ENCODE data around the gene OR5K1.

Gene OR5K1
- 0 to 1.4 (median 0) reads per million in 17 experiments for total RNA-seq

DNA sequence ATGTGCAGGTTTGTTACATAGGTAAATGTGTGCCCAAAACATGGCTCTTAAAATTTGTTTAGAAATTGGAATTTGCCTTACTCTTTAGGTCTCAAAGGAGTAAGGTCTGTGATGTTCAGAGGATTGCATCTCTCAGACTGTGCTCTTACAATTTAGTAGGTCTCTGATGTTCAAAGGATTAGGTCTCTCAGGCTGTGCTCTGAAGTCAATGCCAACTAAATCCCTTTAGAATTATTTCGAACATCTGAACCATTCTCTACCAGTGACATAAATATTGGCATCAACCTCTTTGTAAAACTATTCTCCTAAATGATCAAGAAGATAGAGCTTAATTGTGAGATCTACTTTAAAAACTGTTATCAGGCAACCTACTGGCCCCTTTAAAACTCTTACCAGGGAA lies at the start of gene OR5K1:
Gene OR5K1, plus strand, starts transcription at position 301 of the 400 bp plus-strand sequence. CDS start 6,376 bp downstream, outside the sequence.
- DNase-seq, result no peak

DNA sequence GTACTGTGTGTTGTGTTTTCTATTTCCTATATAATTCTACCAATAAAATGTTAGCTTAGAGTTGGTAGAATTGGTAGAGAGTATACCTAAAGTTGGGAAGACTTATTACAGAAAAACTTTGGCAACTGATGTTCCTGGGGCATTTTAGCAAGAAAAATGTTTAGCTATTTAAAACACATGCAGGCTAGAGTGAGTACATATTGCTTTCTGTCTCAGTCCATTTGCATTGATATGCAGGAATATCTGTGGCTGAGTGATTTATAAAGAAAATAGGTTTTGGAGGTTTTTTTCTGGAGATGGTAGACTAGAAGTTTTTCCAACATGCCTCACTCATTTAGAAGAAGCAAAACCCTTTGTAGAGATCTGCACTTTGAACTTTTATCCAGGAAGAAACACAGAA lies 30.4 kb upstream of the OR5K1 start:
- no peak for DNase-seq

DNA sequence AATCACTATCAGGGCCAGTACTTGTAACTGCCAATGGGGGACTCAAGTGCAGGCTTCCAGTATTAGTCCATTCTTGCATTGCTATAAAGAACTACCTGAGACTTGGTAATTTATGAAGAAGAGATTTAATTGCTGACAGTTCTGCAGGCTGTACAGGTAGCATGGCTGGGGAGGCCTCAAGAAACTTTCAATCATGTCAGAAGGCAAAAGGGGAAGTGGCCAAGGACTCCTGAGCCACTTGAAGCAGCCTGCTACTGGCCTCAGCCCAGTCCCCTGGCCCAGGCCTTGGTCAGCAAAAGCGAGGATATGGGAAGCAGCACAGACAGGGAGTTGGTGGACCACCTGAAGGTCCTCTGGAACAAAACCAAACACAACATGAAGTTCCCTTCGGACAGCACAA lies 29.2 kb upstream of the OR5K1 start:
- DNase-seq, result peak in 1 of 4 experiments; percentile 2

DNA sequence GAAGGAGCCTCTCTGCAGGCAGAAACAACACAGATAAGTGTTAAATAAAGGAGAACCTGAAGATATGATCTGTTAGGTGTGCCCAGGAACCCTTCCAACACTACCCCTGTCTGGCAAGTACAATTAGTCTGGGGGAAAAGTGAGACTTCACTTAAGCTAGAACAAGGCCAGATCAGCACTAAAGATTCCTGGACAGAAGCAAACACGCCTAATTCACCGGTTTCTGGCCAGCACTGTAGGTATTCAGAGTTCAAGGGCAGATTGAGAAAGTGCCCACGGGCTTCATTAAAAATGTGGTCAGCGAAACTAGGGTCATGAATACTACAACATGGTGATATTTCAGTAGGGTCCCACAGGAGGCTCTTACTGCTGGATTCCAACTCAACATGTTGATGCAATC lies 28.6 kb upstream of the OR5K1 start:
- DNase-seq, result no peak

DNA sequence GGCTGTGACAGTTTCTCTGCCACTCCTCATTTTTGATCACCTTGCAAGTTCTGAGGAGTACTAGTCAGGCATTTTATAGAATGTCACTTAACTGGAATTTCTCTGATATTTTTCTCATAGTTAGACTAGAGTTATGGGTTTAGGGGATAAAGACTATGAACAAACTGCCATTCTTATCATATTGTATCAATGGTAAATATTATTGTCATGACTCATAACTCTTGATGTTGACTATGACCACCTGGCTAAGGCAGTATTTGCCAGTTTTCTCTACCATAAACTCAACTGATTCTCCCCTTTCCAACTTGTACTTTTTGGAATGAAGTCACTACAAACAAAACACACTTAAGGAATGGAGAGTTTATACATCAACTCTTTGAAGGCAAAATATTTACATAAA lies 22.7 kb upstream of the OR5K1 start:
- no peak for DNase-seq

DNA sequence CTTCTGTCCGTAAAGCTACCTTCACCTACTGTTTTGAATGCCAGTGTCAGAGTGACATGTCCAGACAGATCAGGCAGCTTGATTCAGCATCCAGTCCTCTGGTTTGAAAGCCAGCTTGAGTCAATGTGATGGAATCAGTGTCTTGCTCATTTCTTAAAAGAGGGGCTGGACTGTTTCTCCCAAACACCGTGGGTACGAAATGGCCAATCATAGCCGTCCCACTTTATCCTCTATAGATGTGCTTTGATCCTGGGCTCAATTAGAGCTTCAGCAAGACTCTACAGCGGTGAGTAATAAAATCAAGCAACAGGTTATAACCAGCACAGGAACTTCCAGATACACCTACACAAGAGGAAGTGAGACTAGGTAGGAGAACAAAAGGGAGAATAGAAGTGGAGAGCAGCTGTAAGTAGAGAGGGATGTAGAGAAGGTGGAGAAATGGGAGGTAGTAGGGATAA lies 17.0 kb upstream of the OR5K1 start:
- DNase-seq, result no peak

DNA sequence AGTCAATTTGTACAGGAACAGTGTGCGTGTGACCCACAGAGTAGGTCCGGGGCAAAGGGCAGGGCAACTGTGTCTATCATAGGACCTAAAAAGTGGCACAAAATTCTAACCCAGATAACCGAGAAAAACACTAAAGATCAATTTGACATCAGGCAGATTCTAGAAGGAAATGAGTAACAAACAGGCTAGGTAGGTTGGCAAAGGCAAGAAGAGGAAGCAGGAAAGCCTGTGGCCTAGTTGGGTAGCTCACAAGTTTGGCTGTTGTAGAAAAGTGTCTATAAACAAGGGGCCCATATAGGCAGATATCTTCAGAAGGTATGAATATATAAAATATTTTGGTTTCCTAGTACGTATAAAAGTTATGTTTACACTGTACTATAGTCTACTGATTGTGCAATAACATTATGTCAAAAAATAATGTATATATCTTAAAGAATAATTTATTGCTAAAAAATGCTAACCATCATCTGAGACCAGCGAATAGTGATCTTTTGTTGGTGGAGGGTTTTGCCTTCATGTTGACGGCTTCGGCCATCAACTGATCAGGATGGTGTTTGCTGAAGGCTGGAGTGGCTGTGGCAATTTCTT lies 13.3 kb upstream of the OR5K1 start:
- DNase-seq, result no peak

DNA sequence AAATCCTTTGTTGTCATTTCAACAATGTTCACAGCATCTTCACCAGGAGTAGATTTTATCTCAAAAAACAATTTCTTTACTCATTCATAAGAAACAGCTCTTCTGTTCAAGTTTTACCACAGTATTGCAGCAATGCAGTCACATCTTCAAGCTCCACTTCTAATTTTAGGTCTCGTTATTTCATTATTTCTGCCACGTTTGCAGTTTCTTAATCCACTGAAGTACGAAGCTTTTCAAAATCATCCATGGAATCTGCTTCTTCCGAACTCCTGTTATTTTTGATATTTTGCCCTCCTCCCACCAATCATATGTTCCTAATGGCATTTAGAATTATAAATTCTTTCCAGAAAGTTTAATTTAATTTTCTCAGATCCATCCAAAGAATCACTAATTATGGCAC lies 12.6 kb upstream of the OR5K1 start:
- DNase-seq, result no peak

DNA sequence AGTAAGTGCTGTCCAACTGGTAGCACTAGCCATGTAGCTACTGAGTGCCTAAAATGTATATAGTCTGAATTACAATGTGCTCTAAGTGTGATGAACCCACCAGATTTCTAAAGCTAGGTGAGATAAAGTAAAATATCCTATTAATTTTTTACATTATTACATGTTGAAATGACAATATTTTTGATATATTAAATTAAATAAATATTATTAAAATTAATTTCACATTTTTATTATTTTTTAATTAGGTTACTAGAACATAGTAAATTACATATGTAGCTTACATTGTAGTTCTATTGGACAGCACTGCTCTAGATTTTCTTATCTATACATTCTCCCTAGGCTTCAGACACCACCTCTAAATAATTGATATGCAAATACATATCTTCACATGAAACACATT lies 9.2 kb upstream of the OR5K1 start:
- DNase-seq, result no peak

DNA sequence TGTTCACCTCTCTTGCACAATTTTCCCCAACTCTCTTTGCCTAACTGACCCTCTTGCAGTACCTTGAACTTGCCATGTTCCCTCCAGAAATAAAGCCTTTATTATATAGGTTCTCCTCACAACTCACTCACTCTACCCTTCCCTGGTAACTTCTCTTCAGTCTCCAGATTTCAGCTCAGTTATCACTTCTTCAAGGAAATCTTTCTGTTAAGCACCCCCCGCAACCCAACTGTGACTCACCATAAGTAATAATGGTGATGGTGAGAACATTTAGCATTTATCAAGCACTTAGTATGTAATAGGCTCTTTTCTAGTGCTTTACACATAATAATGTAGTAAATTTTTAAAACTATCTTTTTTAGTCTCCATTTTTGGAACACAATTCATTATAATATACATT lies 8.1 kb upstream of the OR5K1 start:
- DNase-seq, result no peak

DNA sequence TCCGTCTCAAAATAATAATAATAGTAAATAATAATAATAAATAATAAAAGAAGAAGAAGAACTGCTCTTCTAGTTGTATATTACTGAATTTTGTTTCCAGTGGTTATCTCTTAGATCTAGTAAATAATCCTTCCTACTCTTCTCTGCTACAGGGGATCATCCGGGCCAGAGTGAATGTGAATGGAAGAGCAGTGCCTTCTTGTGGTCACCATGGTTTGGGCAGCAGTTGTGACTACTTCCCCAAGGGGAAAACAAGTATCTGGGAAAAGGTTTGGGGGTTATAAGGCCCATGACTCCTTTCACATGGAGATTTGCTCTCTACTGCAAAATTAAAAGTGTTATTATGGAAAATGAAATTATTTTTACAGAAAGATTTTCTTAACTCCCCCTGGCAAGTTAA lies 5.5 kb upstream of the OR5K1 start:
- no peak for DNase-seq

DNA sequence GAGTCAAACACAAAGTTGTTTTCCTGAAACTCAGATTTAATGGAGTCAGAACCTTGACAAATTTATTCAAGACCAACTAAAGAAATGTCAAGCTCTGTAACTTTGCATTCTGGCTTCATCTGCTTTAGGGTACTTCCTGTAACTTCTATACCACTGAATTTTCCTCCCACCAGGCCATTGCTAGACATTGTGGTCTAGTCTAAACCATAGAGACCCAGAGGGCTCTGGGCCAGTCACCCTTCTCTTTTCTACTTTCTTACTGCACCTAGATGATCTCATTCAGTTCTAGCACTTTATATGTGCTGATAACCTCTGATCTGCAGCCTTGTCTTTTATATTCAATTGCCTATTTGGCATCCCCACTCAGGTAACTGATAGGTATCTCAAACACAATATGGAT lies 2.8 kb upstream of the OR5K1 start:
- DNase-seq, result no peak

DNA sequence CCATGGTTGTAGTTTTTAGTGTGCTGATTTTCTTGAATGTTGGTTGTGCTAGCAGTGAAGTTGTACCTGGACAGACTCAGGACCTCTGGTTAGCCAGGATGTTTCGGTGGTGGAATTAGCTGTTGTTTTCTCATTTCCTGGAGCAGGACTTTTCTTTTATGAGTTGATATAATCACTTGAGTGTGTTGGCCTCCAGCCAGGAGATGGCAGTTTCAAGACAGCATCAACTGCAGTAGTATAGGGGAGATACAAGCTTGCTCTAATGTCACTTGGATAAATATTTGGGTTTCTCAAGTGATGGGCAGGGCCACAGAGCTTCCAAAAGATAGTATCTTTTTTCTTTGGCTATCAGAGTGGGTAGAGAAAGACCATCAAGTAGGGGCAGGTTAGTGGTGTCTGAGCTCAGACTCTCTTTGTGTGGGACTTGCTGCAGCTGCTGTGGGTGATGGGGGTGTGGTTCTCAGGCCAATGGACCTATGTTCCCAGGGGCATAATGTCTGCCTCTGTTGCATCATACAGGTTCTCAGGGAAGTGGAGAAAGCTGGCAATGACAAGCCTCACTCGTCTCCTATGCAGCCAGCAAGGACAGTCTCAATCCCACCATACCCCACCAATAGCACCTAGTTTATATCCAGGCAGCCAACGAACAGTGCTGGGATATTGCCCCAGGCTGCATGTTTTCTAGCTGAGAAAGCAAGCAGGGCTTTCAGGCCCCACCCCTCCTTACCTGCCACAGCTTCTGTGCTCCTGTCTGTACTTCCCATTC lies 19.9 kb downstream of the OR5K1 start:
- no peak for DNase-seq

DNA sequence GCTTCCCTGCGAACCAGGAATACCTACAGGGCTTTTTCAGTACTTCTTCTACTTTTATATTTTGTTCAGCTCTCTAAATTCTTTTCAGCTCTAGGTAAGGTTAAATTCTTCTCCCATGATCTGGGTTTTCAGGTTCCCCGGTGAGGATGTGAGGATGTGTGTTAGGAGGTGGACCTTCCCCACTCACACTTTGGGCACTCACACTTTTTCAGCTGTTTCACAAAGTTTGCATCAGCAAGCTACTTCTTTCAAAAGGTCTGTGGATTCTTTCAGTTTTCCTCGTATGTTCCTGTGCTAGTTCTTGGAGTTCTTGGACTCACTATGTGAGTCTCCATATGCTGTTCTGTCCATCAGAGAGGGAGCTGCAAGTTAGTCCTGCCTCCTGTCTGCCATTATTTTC lies 20.6 kb downstream of the OR5K1 start:
- DNase-seq, result no peak

DNA sequence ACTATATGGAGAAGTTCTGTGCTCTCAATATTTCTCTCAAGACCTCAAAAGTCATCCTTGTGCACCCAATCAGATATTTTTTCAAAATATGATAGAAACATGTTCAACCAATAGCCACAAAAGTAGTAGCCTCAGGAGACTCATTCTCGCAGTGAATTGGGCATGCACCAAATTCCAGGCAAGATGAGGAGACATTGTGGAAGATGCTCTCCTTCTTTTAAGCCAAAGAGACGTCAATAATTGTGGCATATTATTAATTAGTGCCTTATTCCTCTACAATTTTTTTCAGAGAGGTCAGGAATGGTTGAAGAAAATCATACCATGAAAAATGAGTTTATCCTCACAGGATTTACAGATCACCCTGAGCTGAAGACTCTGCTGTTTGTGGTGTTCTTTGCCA lies 34.4 kb downstream of the OR5K1 start, which contains the start of gene OR5K2:
Gene OR5K2, plus strand, starts transcription at position 301 of the 400 bp plus-strand sequence. Its CDS starts 0 bp downstream, at position 301.
- no peak for DNase-seq

DNA sequence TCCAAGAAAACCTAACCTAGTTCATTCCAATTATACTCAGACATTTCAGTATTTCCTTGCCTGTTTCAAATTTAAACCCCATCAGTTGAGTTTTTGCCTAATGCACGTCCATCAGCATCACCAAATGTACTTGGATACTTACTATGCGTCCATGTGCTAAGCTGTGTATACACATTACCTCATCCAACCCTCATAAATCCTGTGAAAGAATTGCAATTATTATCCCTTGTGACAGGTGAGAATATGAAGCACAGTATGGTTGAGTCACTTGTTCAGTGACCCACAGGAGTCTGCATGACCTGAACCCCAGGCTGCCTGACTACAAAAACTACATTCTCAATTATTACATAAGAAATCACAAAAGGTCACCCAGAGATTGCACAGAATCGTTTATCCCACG lies 37.0 kb downstream of the OR5K1 start:
- no peak for DNase-seq

DNA sequence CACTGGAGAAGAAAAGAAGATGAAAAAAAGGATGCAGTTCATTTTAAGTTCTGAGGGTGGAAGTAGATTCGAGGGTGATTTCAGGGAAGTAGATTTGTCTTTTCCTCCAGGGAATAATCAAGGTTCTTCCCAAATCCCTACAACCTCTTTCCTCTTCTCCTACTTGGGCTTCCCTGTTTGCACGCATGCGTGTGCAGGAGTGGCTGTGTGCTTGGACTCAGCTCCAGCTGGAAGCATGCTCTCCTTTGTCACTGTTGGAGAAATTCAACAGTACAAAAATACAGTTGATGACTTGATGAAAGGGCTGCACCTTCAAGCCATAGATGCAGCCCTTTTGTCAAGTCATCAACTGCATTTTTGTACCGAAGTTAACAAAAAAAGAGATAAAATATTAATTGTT lies 38.3 kb downstream of the OR5K1 start:
- DNase-seq, result no peak

DNA sequence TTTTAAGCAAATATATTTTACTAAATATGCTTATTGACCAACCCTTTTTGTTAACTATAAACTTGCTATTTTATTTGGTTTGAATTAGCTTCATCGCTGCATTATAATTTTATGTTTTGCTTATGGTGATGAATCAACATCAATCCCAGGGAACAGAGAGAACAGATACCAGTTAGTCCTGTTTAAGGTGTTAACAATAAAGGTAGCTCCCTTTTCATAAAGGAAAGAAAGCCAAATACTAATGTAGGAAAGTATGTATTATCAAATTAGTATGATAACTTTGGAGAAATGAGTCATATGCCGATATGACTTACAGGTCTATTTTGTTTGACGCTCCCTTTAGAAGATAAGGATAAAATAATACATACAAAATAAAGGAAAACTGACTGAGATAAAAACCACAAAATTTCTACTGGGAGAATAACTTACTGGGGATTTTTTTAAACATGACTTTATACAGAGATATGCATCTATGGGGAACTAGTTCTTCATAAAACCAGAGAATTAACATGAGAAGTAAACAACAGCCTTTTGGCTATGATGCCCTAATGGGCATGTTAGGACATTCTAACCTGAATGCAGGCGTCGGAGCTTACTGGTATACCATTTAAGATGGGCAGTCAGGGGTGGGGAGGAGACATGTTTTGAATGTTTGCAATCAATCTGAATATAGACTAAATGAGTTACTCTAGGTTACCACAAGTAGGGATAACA lies 39.0 kb downstream of the OR5K1 start:
- no peak for DNase-seq

DNA sequence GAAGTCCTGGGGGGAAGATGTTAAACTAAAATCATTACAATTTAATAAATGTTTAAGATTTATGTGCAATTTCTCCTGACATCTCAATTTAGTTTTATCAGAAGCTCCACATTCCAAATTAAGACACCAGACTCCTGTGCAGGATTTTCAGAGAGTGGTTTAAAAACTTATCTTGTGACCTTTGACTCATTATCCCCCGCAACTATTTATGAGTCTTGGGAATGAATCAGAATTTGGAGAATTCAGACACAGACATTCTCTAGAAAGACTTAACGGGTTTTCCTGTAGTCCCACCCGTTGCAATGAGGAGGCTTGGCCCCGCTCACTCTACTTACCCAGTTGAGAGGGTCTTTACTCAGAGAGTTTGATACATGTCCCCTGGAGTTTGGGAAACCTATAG lies 41.5 kb downstream of the OR5K1 start:
- DNase-seq, result no peak

DNA sequence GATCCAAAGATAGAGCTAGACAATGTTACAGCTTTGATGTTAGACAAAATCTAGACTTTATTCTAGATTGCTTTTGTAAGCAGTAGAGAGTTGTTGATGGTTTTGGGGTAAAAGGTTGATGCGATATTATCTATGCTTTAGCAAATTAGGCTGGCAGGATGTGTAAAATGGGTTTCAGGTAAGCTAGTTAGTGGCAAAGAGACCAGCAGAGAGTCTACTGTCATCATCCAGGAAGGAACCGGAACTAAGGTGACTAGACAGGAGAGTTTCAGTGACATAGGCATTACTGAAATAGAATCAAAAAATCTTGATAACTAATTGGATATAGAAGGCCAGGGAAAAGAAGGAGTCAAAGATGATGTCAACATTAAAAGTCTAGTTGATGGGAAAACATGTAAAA lies 45.6 kb downstream of the OR5K1 start:
- no peak for DNase-seq

DNA sequence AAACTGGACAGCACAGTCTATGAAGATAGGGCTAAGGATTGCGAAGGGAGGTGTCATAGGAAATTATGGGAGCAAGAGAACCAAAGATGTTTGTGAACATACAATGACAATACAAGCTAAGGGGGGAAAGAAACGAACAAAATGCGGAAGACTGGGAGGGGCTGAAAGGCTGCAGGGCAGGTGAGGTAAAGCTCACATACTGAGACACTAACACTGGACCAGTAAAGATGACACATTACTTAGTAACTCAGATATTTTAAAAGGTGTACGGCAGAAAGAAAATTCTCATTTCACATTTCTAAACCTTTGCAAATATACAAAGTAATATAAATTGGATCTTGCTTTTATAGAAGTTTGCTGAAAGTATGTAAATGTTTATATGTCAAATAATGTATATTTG lies 49.6 kb downstream of the OR5K1 start:
- DNase-seq, result no peak

DNA sequence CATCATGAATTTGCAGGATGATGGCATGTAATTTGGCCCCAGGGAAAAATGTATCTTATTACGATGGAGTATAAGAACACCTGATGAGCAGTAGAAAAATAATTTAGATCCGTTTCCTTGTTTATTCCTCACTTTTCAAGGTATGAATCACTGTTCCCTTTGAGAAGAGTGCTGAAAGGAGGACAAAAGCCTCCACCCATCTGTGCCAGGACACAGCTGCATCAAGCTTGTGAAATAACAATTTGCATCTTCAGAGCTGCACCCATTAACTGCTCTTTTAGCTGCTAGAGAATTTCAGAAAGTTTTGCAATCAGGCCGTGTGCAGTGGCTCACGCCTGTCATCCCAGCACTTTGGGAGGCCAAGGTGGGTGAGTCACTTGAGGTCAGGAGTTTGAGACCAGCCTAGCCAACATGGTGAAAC lies 50.1 kb downstream of the OR5K1 start:
- peak in 3 of 4 experiments; percentile 3 to 6 (median 5) for DNase-seq

DNA sequence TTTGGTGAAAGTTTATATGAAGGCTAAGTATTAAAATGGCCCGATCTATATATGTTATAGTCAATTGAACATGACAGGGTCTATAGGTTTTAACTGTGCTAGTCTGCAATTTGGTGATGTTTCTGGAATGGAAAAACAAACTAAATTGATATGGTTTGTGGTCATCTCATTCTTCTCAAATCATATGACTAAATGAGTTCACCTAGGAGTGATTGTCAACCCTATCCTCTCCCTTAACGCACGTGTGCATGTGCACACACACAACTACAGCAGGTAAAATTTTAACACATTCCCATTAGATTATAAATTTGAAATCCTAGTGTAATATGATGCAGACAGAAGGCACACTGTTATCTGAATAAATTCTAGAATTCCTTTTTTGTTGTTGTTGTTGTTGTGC lies 50.7 kb downstream of the OR5K1 start:
- no peak for DNase-seq

DNA sequence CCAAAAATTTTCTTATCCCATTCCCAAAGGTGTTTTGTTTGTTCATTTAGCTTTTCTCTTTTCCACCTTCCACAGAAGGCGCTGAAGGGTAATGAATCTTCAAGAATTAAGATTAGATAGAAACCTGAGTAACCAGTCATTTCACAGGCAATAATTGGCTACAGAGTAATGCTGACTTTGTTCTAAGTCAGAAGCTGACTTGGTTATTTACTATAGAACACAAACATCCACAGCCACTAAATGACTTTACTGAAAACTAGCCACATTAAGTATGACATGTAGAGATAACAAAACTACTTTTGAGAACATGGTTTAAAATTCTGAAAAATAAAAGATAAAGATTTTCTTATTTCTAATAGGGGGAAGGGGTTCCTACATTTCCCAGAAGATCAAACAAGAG lies 51.9 kb downstream of the OR5K1 start:
- DNase-seq, result no peak

Data from suppressor macrophage (primary cell).